Measurements from ENCODE around the gene MCEMP1. TPM values are rescaled to one million over a fixed set of nuclear protein-coding genes. Genes with fewer than 3 reads are reported as not detected.

Gene MCEMP1
- total RNA-seq, 1 experiment from 2014 or later = not detected

- no peaks in the 10 kb centered on the region for H3K9me3 ChIP-seq (ENCODE audit: control insufficient read depth, insufficient read depth, low read depth, low read length)
- DNase-seq (ENCODE audit: low read depth, low spot score) (no peak), ATAC-seq (no peak)
- no peak for TF ChIP-seq REST (IDR thresholded peaks at IDR 0.05; ENCODE audit: insufficient read depth in 1 of 2, low read depth in 2 of 2, low read length in 1 of 2)
- no peak for TF ChIP-seq POLR2AphosphoS5 (IDR thresholded peaks at IDR 0.05; ENCODE audit: low read depth, low read length)
- TF ChIP-seq TCF7L2 (IDR thresholded peaks at IDR 0.05; ENCODE audit: low read depth, low read length) = no peak
- no peak for TF ChIP-seq CTCF (IDR thresholded peaks at IDR 0.05)
- TF ChIP-seq SIN3A (IDR thresholded peaks at IDR 0.05; ENCODE audit: borderline replicate concordance, insufficient read depth, low read depth, low read length) = no peak
- CTCF ChIA-PET = no interaction called here
- H3K4me3 ChIP-seq (ENCODE audit: low read depth in 2 of 2, low read length in 2 of 2) = no peak overlapping the region
- BruUV-seq (replicated peaks) = no TSS peak
- POLR2A ChIA-PET = interaction anchor here (0.6 kb wide), 1 partner anchor 17 kb away, joined by 3 read pairs; no protein-coding TSS in a partner anchor
- H3K36me3 ChIP-seq (ENCODE audit: control insufficient read depth, insufficient read depth, low read length) = no peaks in the 10 kb centered on the region
- in situ Hi-C loops (cut with HindIII; ENCODE audit: low pct_unique_long_range_greater_than_20kb, low sequenced_read_pairs) = no loop called here
- H3K27me3 ChIP-seq (ENCODE audit: control insufficient read depth, insufficient read depth, low read length) = no peaks in the 10 kb centered on the region
- H3K27ac ChIP-seq (ENCODE audit: low read length) = no peak overlapping the region
- no peaks in the 10 kb centered on the region; the same call in 1 of the 2 replicates for H3K4me1 ChIP-seq (ENCODE audit: control insufficient read depth, insufficient read depth, low read length)
- intact Hi-C loops (cut with micrococcal nuclease; ENCODE audit: unreplicated experiment) = no loop called here
Observed at GRCh38 chr19:7639863-7640348, 37.0 kb upstream of the MCEMP1 start.

- in situ Hi-C loops (cut with HindIII; ENCODE audit: low pct_unique_long_range_greater_than_20kb, low sequenced_read_pairs) (no loop called here), intact Hi-C loops (cut with micrococcal nuclease; ENCODE audit: unreplicated experiment) (no loop called here)
- ATAC-seq (no peak), DNase-seq (ENCODE audit: low read depth, low spot score) (no peak)
- BruUV-seq (replicated peaks) = no TSS peak
- ChIA-PET POLR2A (no interaction called here), CTCF (interaction anchor here (0.7 kb wide), 1 partner anchor 73 kb away, joined by 3 read pairs; no protein-coding TSS in a partner anchor)
- no peaks in the 10 kb centered on the region for H3K36me3 ChIP-seq (ENCODE audit: control insufficient read depth, insufficient read depth, low read length)
- H3K4me1 ChIP-seq (ENCODE audit: control insufficient read depth, insufficient read depth, low read length) = no peaks in the 10 kb centered on the region; the same call in 1 of the 2 replicates
- H3K9me3 ChIP-seq (ENCODE audit: control insufficient read depth, insufficient read depth, low read depth, low read length) = no peaks in the 10 kb centered on the region
- no peak overlapping the region for H3K4me3 ChIP-seq (ENCODE audit: low read depth in 2 of 2, low read length in 2 of 2)
- H3K27ac ChIP-seq (ENCODE audit: low read length) = no peak overlapping the region
- no peak for TF ChIP-seq CTCF (IDR thresholded peaks at IDR 0.05)
- H3K27me3 ChIP-seq (ENCODE audit: control insufficient read depth, insufficient read depth, low read length) = no peaks in the 10 kb centered on the region
Observed at GRCh38 chr19:7640803-7641202, 36.1 kb upstream of the MCEMP1 start.
